WTC11 (cell line): ENCODE results near the gene NADK2. TPM values are rescaled to one million over a fixed set of nuclear protein-coding genes. Genes with fewer than 3 reads are reported as not detected.
A peak's percentile ranks its signal among the peaks of the same experiment; 100 is the strongest.

Experiments
- ATAC-seq: fragments of 200-7000 bp; cut with Tn5 transposase; 2 replicates; pipeline ENCODE4 v1.10.0; 2021; ENCODE audit warnings: mild to moderate bottlenecking, moderate library complexity
- CTCF ChIA-PET: fragments of 300-600 bp; sonication (Branson Sonifier 250); formaldehyde crosslinking; loops from one replicate; lab custom pipeline; 2021; ENCODE audit warnings: antibody characterized with exemption; lab: Charles Lee
- POLR2A ChIA-PET: fragments of 350-600 bp; sonication (Branson Sonifier 250); formaldehyde crosslinking; loops from one replicate; lab custom pipeline; 2021; ENCODE audit warnings: antibody characterized with exemption; lab: Charles Lee
- DNase-seq: peaks from one replicate; pipeline ENCODE4 v3.0.0; 2021; ENCODE audit warnings: low spot score
- H3K27ac Mint-ChIP-seq: 2 replicates; pipeline ENCODE4 v1.8.0; 2021; ENCODE audit warnings: mixed read lengths
- H3K27me3 Mint-ChIP-seq: 2 replicates; pipeline ENCODE4 v1.8.0; 2021; ENCODE audit warnings: low read depth, mild to moderate bottlenecking, moderate library complexity, mixed read lengths
- H3K36me3 Mint-ChIP-seq: 2 replicates; pipeline ENCODE4 v1.8.0; 2021; ENCODE audit warnings: mixed read lengths
- H3K4me1 Mint-ChIP-seq: 2 replicates; pipeline ENCODE4 v1.8.0; 2022; ENCODE audit warnings: mixed read lengths
- H3K4me3 Mint-ChIP-seq: 2 replicates; pipeline ENCODE4 v1.8.0; 2021; ENCODE audit warnings: mild to moderate bottlenecking, moderate library complexity, mixed read lengths
- H3K9me3 Mint-ChIP-seq: 2 replicates; pipeline ENCODE4 v1.8.0; 2021; ENCODE audit warnings: mixed read lengths
- ATF1 ChIP-seq: sonication (generic); formaldehyde crosslinking; IDR thresholded peaks from 2 replicates; pipeline ENCODE4 v1.8.1; 2023; ENCODE audit warnings: mild to moderate bottlenecking, moderate library complexity, missing genetic modification reagents
- CREB1 ChIP-seq: sonication (generic); formaldehyde crosslinking; IDR thresholded peaks from 2 replicates; pipeline ENCODE4 v1.8.0; 2023; ENCODE audit warnings: mild to moderate bottlenecking, missing genetic modification reagents
- ESRRA ChIP-seq: sonication (generic); formaldehyde crosslinking; IDR thresholded peaks from 2 replicates; pipeline ENCODE4 v1.8.1; 2022; ENCODE audit warnings: mild to moderate bottlenecking, missing genetic modification reagents, borderline replicate concordance
- ETV6 ChIP-seq: sonication (generic); formaldehyde crosslinking; IDR thresholded peaks from 2 replicates; pipeline ENCODE4 v1.8.1; 2022; ENCODE audit warnings: mild to moderate bottlenecking, missing genetic modification reagents
- FOXK1 ChIP-seq: sonication (generic); formaldehyde crosslinking; IDR thresholded peaks from 2 replicates; pipeline ENCODE4 v1.8.0; 2022; ENCODE audit warnings: mild to moderate bottlenecking, moderate library complexity, missing genetic modification reagents
- FOXP4 ChIP-seq: sonication (generic); formaldehyde crosslinking; IDR thresholded peaks from 2 replicates; pipeline ENCODE4 v1.8.0; 2022; ENCODE audit warnings: mild to moderate bottlenecking, missing genetic modification reagents
- KAT7 ChIP-seq: sonication (generic); formaldehyde crosslinking; IDR thresholded peaks from 2 replicates; pipeline ENCODE4 v1.8.1; 2023; ENCODE audit warnings: missing genetic modification reagents, mild to moderate bottlenecking, borderline replicate concordance
- MAX ChIP-seq: sonication (generic); formaldehyde crosslinking; IDR thresholded peaks from 2 replicates; pipeline ENCODE4 v1.8.0; 2022; ENCODE audit warnings: mild to moderate bottlenecking, missing genetic modification reagents
- NFYB ChIP-seq: sonication (generic); formaldehyde crosslinking; conservative IDR thresholded peaks from 2 replicates; pipeline ENCODE4 v1.8.0; 2022; ENCODE audit warnings: low read depth, missing genetic modification reagents
- PRDM15 ChIP-seq: sonication (generic); formaldehyde crosslinking; IDR thresholded peaks from 2 replicates; pipeline ENCODE4 v1.8.0; 2022; ENCODE audit warnings: missing genetic modification reagents
- SMAD3 ChIP-seq: sonication (generic); formaldehyde crosslinking; IDR thresholded peaks from 2 replicates; pipeline ENCODE4 v1.8.0; 2022; ENCODE audit warnings: missing genetic modification reagents, mild to moderate bottlenecking, borderline replicate concordance
- SOX15 ChIP-seq: fragments of 250-450 bp; sonication (Bioruptor Pico); IDR thresholded peaks from 2 replicates; pipeline ENCODE4 v1.9.0; 2021; ENCODE audit warnings: mild to moderate bottlenecking
- TCF7 ChIP-seq: sonication (generic); formaldehyde crosslinking; IDR thresholded peaks from 2 replicates; pipeline ENCODE4 v1.8.0; 2022; ENCODE audit warnings: mild to moderate bottlenecking, low read depth, missing genetic modification reagents, moderate library complexity
- TEAD4 ChIP-seq: sonication (generic); formaldehyde crosslinking; IDR thresholded peaks from 2 replicates; pipeline ENCODE4 v1.8.0; 2022; ENCODE audit warnings: mild to moderate bottlenecking, missing genetic modification reagents
- ZBTB21 ChIP-seq: sonication (generic); formaldehyde crosslinking; IDR thresholded peaks from 2 replicates; pipeline ENCODE4 v1.8.1; 2023; ENCODE audit warnings: mild to moderate bottlenecking, missing genetic modification reagents, borderline replicate concordance
- ZNF121 ChIP-seq: sonication (generic); formaldehyde crosslinking; IDR thresholded peaks from 2 replicates; pipeline ENCODE4 v1.8.0; 2023; ENCODE audit warnings: missing genetic modification reagents
- ZNF423 ChIP-seq: fragments of 250-450 bp; sonication (Bioruptor Pico); IDR thresholded peaks from 2 replicates; pipeline ENCODE4 v2.1.2; 2022; ENCODE audit warnings: mild to moderate bottlenecking, moderate library complexity
- ZNF532 ChIP-seq: fragments of 250-450 bp; sonication (Bioruptor Pico); IDR thresholded peaks from 2 replicates; pipeline ENCODE4 v1.9.0; 2021; ENCODE audit warnings: mild to moderate bottlenecking, borderline replicate concordance
- total RNA-seq: library from RNA; stranded (reverse); gene quantifications from 3 replicates; pipeline ENCODE4 v1.2.3, GENCODE V29; 2021
- TF ChIP-seq, protein P1 (sequence below): sonication (generic); formaldehyde crosslinking; IDR thresholded peaks from 2 replicates; pipeline ENCODE4 v1.8.1; 2022; ENCODE audit warnings: missing genetic modification reagents, borderline replicate concordance
- TF ChIP-seq, protein P2 (sequence below): fragments of 250-450 bp; sonication (Bioruptor Pico); IDR thresholded peaks from 2 replicates; pipeline ENCODE4 v1.9.0; 2021; ENCODE audit warnings: moderate library complexity, mild to moderate bottlenecking, inconsistent platforms, borderline replicate concordance

Gene NADK2
- total RNA-seq, 1 experiment from 2014 or later: 11.7 TPM

GRCh38 chr5:36241631-36242533 lies at the start of gene NADK2 (continued):
- TF ChIP-seq, protein P1, sequence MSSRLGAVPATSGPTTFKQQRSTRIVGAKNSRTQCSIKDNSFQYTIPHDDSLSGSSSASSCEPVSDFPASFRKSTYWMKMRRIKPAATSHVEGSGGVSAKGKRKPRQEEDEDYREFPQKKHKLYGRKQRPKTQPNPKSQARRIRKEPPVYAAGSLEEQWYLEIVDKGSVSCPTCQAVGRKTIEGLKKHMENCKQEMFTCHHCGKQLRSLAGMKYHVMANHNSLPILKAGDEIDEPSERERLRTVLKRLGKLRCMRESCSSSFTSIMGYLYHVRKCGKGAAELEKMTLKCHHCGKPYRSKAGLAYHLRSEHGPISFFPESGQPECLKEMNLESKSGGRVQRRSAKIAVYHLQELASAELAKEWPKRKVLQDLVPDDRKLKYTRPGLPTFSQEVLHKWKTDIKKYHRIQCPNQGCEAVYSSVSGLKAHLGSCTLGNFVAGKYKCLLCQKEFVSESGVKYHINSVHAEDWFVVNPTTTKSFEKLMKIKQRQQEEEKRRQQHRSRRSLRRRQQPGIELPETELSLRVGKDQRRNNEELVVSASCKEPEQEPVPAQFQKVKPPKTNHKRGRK (CRISPR knock-in tag): no peak
- TF ChIP-seq ZNF532 (CRISPR knock-in tag): peak; percentile 86; the same call in 1 of the 2 replicates
- TF ChIP-seq ZBTB21 (CRISPR knock-in tag): peak; percentile 93
- TF ChIP-seq SMAD3 (CRISPR knock-in tag): peak; percentile 90
- peak; percentile 77 for TF ChIP-seq NFYB (CRISPR knock-in tag)
- TF ChIP-seq ESRRA: peak; percentile 79; the same call in 1 of the 2 replicates
- TF ChIP-seq FOXP4 (CRISPR knock-in tag): peak; percentile 77; the same call in 1 of the 2 replicates
- TF ChIP-seq ATF1 (CRISPR knock-in tag): no peak
- peak; percentile 83 for TF ChIP-seq ETV6 (CRISPR knock-in tag)
- TF ChIP-seq CREB1: 0 out of 2 replicates have a peak, but pooled peaks have one; percentile 42
- TF ChIP-seq ZNF423 (CRISPR knock-in tag): no peak
- peak; percentile 74 for TF ChIP-seq FOXK1 (CRISPR knock-in tag)
- TF ChIP-seq MAX: peak; percentile 99
- no peak for TF ChIP-seq ZNF121 (CRISPR knock-in tag)
- TF ChIP-seq, protein P2, sequence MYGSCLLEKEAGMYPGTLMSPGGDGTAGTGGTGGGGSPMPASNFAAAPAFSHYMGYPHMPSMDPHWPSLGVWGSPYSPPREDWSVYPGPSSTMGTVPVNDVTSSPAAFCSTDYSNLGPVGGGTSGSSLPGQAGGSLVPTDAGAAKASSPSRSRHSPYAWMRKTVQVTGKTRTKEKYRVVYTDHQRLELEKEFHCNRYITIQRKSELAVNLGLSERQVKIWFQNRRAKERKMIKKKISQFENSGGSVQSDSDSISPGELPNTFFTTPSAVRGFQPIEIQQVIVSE (CRISPR knock-in tag): no peak
- TF ChIP-seq, all 79 proteins: peak for 44

DNA sequence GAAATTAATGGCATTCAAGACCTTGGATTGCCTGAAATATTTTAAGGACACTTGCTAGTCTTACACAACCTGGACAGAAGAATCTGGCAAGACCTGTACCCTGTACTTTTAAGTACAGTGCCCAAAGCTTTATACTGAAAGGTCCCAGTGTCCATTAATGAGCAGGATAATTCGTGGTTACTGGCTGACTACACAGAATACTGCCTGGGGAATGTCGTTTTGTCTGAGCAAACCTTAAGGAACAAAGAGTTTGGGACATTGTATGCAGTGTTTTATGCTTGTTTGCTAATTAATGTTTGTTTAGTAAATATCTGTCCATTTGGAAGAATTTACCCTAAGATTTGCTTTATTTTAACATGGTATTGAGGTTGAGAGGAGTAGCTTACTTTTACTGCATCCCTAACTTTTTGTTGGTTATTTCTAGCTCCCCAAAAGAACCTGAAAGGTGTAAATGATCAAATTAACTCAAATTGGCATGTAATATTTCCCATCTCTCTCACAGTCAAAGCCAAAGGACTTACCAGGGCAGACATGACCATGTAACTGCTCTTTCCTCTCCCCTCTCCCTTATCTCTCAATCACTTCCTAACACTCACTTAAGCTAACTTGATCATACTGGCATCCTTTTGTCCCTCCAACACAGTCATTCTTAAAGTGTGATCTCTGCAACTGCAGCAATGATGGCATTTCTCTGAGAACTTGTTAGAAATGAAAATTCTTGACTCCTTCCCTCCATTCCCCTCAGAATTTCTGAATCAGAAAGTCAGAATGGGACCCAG lies 44.3 kb upstream of the NADK2 start:
- DNase-seq (no peak), ATAC-seq (no peak)
- H3K36me3 Mint-ChIP-seq: no peaks in the 10 kb centered on the region
- ChIA-PET POLR2A (no interaction called here), CTCF (no interaction called here)
- no peaks in the 10 kb centered on the region for H3K9me3 Mint-ChIP-seq
- H3K4me1 Mint-ChIP-seq: peaks cover 4% of the 10 kb centered on the region; the same call in 1 of the 2 replicates
- no peak overlapping the region for H3K4me3 Mint-ChIP-seq
- peaks cover 3% of the 10 kb centered on the region for H3K27me3 Mint-ChIP-seq
- H3K27ac Mint-ChIP-seq: no peak overlapping the region
- TF ChIP-seq TCF7 (CRISPR knock-in tag) (no peak), PRDM15 (CRISPR knock-in tag) (no peak), TEAD4 (no peak), SOX15 (CRISPR knock-in tag) (no peak), KAT7 (no peak), ZBTB21 (CRISPR knock-in tag) (no peak)
